PC-9 (cell line): Measurements from ENCODE around the gene DPYSL4. TPM values are rescaled to one million over a fixed set of nuclear protein-coding genes. Genes with fewer than 3 reads are reported as not detected.

ENCODE experiments used
- BruUV-seq: library from RNA; stranded (reverse); fragments of 400-500 nt; replicated peaks from 2 replicates; lab custom pipeline; 2021; lab: Mats Ljungman, UMichigan
- CTCF ChIA-PET: fragments of 300-600 bp; sonication (Branson Sonifier 250); formaldehyde crosslinking; loops from one replicate; lab custom pipeline; 2022; ENCODE audit warnings: antibody characterized with exemption; lab: Charles Lee
- POLR2A ChIA-PET: fragments of 300-600 bp; sonication (Branson Sonifier 250); formaldehyde crosslinking; loops from one replicate; lab custom pipeline; 2022; ENCODE audit warnings: antibody characterized with exemption; ENCODE audit not compliant: unreplicated experiment; lab: Charles Lee
- DNase-seq, 2 experiments: peaks; one replicate each; pipeline versions ENCODE4 v3.0.0 to v3.0.0-alpha.2; 2015 to 2022; ENCODE audit warnings: mixed read lengths in 1 of 2
- H2AFZ ChIP-seq: fragments of 200-600 bp; sonication (generic); 2 replicates; pipeline ENCODE4 v1.8.1; 2017; ENCODE audit warnings: antibody characterized with exemption
- H3F3A ChIP-seq: fragments of 200-600 bp; sonication (generic); 2 replicates; pipeline ENCODE4 v1.8.1; 2017; ENCODE audit warnings: antibody characterized with exemption, mild to moderate bottlenecking, low read depth; ENCODE audit not compliant: insufficient read depth
- H3K27ac ChIP-seq: fragments of 200-600 bp; sonication (generic); 2 replicates; pipeline ENCODE4 v1.6.1; 2016; ENCODE audit warnings: mixed run types
- H3K27me3 ChIP-seq: fragments of 200-600 bp; sonication (generic); 2 replicates; pipeline ENCODE4 v1.6.1; 2016; ENCODE audit warnings: low read depth, mixed run types; ENCODE audit not compliant: insufficient read depth
- H3K36me3 ChIP-seq: fragments of 200-600 bp; sonication (generic); 2 replicates; pipeline ENCODE4 v1.6.1; 2016; ENCODE audit warnings: low read depth, mixed run types
- H3K4me1 ChIP-seq: fragments of 200-600 bp; sonication (generic); replicated peaks from 2 replicates; pipeline ENCODE4 v1.6.1; 2016; ENCODE audit warnings: mixed run types; ENCODE audit not compliant: insufficient read depth
- H3K4me2 ChIP-seq: fragments of 200-600 bp; sonication (generic); 2 replicates; pipeline ENCODE4 v1.6.1; 2017; ENCODE audit warnings: mixed run types
- H3K4me3 ChIP-seq: fragments of 200-600 bp; sonication (generic); 2 replicates; pipeline ENCODE4 v1.6.1; 2016; ENCODE audit warnings: mixed run types
- H3K79me2 ChIP-seq: fragments of 200-600 bp; sonication (generic); 2 replicates; pipeline ENCODE4 v1.6.1; 2017; ENCODE audit warnings: low read depth, mixed run types
- H3K9me2 ChIP-seq: fragments of 200-600 bp; sonication (generic); 2 replicates; pipeline ENCODE4 v1.8.1; 2017; ENCODE audit warnings: mild to moderate bottlenecking; ENCODE audit not compliant: insufficient read depth
- H3K9me3 ChIP-seq: fragments of 200-600 bp; sonication (generic); 2 replicates; pipeline ENCODE4 v1.8.1; 2016; ENCODE audit warnings: low read depth; ENCODE audit not compliant: insufficient read depth
- H4K20me1 ChIP-seq: fragments of 200-600 bp; sonication (generic); 2 replicates; pipeline ENCODE4 v1.8.1; 2017; ENCODE audit not compliant: insufficient read depth
- EZH2 ChIP-seq: fragments of 200-600 bp; sonication (generic); IDR thresholded peaks from 2 replicates; pipeline ENCODE4 v1.8.0; 2017; ENCODE audit warnings: antibody characterized with exemption, low read depth
- intact Hi-C: fragments of 100-400 bp; cut with micrococcal nuclease; formaldehyde crosslinking; loops from one replicate; pipeline ENCODE4 v1.10.0; 2022; ENCODE audit not compliant: unreplicated experiment
- total RNA-seq: library from RNA; stranded (reverse); gene quantifications from 2 replicates; pipeline ENCODE4 v1.2.3, GENCODE V29; 2021
- TF ChIP-seq, protein P1 (sequence below): fragments of 200-600 bp; sonication (generic); conservative IDR thresholded peaks from 2 replicates; pipeline ENCODE4 v1.6.1; 2017; ENCODE audit warnings: mixed run types, antibody characterized with exemption, mild to moderate bottlenecking, moderate library complexity

DPYSL4 gene
- total RNA-seq, 1 experiment from 2014 or later: 4.8 TPM

DNA sequence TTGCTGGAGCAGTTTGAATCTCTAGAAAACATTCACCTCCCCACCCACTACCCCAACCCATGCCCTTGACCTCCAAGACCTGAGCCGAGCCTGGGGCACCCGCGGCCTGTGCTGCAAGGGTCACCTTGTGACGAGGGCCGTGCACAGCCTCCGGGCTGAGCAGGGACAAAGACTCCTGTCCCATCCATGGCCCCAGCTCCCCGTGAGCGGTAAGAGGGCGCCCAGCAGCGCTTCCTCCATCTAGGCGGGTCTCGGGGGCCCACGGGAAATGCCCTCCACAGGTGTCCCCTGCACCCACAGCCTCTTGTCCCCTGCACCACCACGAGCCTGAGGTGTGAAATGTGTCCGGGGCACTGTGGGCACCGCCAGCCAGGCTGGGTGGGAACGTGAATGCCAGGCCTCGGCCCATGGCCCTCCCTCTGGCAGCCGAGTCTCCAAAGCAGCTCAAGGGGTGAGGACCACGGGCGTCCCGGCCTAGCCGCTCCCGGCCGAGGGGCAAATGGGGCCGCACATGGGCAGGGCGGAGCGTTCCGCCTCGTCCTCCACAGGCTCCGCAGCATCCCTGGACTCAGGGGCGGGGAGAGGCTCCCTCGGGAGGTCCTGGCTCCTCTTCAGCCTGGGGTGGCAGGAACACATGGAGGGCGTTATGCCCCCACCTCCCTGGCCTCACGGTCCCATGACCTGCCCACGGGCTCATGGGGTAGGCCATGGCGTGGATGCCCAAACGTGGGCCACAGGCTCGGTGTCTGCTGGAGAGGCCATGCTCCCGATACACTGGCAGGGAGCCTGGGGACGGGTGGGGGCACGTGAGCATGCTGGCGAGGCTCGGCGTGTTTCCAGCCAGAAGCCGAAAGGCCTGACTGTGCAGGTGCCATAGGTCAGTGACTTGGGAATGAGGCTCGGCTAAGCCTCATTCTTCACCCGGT, 21.1 kb downstream of the DPYSL4 start:
- Histone ChIP-seq H3K9me2 (no peaks in the 10 kb centered on the region), H3K36me3 (no peaks in the 10 kb centered on the region), H3K9me3 (no peaks in the 10 kb centered on the region), H2AFZ (no peak overlapping the region), H3F3A (no peaks in the 10 kb centered on the region), H3K4me1 (no peaks in the 10 kb centered on the region), H3K4me2 (no peak overlapping the region), H4K20me1 (no peaks in the 10 kb centered on the region), H3K4me3 (no peak overlapping the region), H3K27ac (no peak overlapping the region), H3K79me2 (no peaks in the 10 kb centered on the region), H3K27me3 (no peaks in the 10 kb centered on the region)
- DNase-seq: no peak
- BruUV-seq: no TSS peak
- intact Hi-C loops: no loop called here
- TF ChIP-seq, protein P1, sequence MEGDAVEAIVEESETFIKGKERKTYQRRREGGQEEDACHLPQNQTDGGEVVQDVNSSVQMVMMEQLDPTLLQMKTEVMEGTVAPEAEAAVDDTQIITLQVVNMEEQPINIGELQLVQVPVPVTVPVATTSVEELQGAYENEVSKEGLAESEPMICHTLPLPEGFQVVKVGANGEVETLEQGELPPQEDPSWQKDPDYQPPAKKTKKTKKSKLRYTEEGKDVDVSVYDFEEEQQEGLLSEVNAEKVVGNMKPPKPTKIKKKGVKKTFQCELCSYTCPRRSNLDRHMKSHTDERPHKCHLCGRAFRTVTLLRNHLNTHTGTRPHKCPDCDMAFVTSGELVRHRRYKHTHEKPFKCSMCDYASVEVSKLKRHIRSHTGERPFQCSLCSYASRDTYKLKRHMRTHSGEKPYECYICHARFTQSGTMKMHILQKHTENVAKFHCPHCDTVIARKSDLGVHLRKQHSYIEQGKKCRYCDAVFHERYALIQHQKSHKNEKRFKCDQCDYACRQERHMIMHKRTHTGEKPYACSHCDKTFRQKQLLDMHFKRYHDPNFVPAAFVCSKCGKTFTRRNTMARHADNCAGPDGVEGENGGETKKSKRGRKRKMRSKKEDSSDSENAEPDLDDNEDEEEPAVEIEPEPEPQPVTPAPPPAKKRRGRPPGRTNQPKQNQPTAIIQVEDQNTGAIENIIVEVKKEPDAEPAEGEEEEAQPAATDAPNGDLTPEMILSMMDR: no peak
- TF ChIP-seq EZH2: no peak
- POLR2A ChIA-PET: no interaction called here
- CTCF ChIA-PET: no interaction called here

DNA sequence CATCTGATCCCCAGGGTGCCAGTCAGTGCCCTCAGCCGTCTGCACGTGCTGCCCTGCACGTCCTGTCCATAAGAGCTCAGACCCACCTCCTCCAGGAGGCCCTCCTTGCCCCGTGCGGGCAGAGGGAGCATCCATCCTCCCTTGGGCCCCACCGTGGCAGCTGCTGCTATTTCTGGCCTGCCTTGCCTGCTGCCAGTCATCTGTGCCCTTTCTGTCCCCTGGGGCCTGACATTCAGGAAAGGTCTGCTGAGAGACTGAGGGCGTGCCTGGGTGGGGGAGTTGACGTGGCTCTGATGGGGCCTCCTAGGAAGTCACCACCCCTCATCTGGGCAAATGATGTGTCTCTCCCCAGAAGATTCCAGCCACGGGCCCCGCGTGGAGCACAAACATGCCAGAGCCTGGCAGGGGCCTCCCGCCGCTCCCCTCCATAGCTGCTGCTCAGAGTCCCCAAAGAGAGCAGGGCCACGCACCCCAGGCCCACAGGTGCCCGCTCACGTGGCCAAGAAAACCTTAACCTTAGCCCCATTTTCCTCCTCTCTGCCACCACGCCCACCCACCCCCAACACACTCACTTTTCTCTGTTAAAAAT, 21.8 kb downstream of the DPYSL4 start:
- Histone ChIP-seq H3K27me3 (no peaks in the 10 kb centered on the region), H3K36me3 (no peaks in the 10 kb centered on the region), H3K4me3 (no peak overlapping the region), H2AFZ (no peak overlapping the region), H3K4me2 (no peak overlapping the region), H3K4me1 (no peaks in the 10 kb centered on the region), H4K20me1 (no peaks in the 10 kb centered on the region), H3K27ac (no peak overlapping the region), H3K79me2 (no peaks in the 10 kb centered on the region), H3K9me2 (no peaks in the 10 kb centered on the region), H3K9me3 (no peaks in the 10 kb centered on the region), H3F3A (no peaks in the 10 kb centered on the region)
- intact Hi-C loops: no loop called here
- TF ChIP-seq, protein P1: no peak
- TF ChIP-seq EZH2: no peak
- ChIA-PET POLR2A (no interaction called here), CTCF (no interaction called here)
- DNase-seq: no peak
- BruUV-seq: no TSS peak

DNA sequence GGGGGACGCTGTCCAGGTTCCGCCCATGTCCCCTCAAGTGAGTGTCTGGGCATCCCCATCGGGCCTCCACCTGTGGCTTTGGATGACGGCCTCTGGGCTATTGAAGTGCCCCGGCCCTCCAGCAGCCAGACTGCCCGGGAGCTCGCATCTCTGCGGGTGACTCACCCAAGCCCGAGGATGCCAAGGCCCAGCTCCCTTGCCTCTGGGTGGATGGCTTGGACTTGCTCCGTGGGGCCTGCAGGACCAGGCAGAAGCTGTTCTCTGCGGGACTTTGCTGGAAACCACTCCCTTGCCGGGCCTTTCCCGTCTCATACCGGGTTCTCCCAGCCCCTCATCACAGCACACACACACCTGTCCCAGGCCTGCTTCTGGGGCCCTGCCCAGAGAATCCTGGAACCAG, 22.4 kb downstream of the DPYSL4 start:
- no peaks in the 10 kb centered on the region for H3K27me3 ChIP-seq
- H3F3A ChIP-seq: no peaks in the 10 kb centered on the region
- POLR2A ChIA-PET: no interaction called here
- H3K4me3 ChIP-seq: no peak overlapping the region
- CTCF ChIA-PET: no interaction called here
- no peaks in the 10 kb centered on the region for H3K36me3 ChIP-seq
- H3K9me3 ChIP-seq: no peaks in the 10 kb centered on the region
- H3K4me2 ChIP-seq: no peak overlapping the region
- H4K20me1 ChIP-seq: no peaks in the 10 kb centered on the region
- intact Hi-C loops: no loop called here
- H3K4me1 ChIP-seq: no peaks in the 10 kb centered on the region
- no peak overlapping the region for H3K27ac ChIP-seq
- no TSS peak for BruUV-seq
- no peak for DNase-seq
- H2AFZ ChIP-seq: no peak overlapping the region
- H3K9me2 ChIP-seq: no peaks in the 10 kb centered on the region
- TF ChIP-seq, protein P1: no peak
- TF ChIP-seq EZH2: no peak
- no peaks in the 10 kb centered on the region for H3K79me2 ChIP-seq
